GM18858 (cell line): ENCODE data around the gene TMEM187.
A peak's percentile ranks its signal among the peaks of the same experiment; 100 is the strongest.
"Not testable (repeated sequence)": the region's sequence is repeated elsewhere in the genome, so short reads cannot be mapped to it uniquely, and the experiment has no call there.

ENCODE experiments used
- ATAC-seq: cut with Tn5 transposase; IDR thresholded peaks from one replicate; pipeline ENCODE4 v1.9.1; 2021; ENCODE audit not compliant: unreplicated experiment

TMEM187 gene

DNA sequence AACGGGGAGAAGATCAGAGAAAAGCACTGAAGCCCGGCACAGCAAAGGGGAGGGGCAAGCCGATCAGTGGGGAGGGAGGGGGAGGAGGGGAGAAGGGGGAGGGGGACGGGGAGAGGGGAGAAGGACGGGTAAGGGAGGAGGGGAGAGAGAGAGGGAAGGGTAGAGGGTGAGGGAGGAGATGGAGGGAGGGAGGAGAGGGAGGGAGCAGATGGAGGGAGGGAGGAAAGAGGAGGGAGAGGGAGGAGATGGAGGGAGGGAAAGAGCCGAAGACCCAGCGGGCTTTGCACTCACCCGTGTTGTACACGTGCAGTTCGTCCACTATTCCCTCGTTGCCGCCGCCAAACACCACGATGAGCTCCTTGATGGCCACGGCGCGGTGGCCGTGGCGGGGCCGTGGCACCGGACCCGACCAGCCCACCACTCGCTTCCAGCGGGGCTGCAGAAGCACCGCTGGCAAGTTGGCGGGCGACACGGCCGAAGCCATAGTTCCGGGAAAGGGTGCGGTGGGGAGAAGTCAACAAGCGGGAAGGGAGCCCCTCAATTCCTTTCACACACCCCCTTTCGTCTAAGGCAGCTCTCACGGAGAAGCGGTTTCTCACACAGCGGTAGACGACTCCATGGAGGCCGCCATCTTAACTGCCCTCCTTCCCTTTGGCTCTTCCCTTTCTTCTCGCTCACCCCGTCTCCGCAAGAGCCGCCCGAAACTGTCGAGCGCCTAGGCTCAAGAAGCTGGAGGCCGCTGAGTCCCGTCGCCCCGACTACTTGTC is 2.0 kb upstream of the TMEM187 start:
- no peak for ATAC-seq

DNA sequence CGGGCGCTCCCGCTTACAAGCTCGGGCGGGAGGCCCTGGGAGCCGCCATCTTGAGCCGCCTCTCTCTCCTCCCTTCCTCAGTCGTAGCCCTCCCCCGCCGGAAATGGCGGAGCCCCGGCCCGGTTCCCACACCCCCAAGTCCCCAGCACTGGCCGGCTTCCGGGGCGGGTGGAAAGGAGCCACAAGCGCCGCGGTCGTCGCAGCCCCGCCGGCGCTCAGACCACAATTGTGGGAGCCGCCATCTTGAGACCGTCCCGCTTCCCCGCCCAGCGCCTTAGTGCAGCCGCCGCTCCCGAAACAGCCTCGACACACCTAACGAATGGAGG is 1.5 kb upstream of the TMEM187 start:
- peak; percentile 24 for ATAC-seq

DNA sequence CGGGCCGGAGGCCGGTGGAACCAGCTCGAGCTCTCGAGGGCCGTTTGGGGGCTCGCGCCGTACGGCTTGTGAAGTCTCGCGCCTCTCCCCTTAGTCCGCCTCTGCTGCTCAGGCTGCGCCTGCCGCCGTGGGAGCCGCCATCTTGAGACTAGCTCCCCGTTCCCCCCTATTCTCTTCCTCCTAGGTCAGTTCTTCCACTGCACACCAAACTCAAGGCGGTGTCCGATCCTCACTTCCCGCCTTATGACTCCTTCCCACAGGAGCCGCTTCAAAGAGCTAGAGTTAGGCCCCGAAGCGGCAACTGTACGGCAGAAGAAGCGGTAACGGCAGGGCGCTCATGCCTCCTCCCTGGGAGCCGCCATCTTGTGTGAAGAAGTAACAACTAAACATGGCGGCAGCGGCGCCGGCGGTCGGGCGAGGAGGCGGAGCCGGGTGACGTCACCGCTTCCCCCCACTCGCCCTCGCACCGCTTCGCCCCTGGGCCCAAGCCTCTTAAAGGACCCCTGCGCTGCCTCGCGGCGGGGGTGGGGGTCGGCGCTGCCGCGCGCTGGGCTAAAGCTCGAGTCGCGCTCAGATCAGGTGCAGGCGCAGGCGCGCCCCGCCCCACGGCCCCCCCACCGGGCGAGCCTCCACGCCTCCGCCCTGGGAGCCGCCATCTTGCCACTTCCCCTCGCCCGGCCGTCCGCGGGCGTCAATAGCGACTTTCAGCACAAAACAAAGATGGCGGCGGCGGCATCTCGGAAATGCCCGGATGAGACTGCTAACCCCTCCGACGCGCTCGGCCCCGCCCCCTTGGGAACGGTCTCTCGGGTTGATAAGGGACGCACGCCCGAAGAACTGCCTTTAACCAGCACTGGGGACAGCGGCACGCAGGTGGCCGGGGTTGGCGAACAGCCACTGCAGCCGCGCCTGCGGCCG is 845 bp upstream of the TMEM187 start, which contains the start of gene HCFC1:
TSS of gene HCFC1 (minus strand) at position 369 of the 918 bp plus-strand sequence. CDS start 978 bp downstream, outside the sequence.
- peak; percentile 27 for ATAC-seq

DNA sequence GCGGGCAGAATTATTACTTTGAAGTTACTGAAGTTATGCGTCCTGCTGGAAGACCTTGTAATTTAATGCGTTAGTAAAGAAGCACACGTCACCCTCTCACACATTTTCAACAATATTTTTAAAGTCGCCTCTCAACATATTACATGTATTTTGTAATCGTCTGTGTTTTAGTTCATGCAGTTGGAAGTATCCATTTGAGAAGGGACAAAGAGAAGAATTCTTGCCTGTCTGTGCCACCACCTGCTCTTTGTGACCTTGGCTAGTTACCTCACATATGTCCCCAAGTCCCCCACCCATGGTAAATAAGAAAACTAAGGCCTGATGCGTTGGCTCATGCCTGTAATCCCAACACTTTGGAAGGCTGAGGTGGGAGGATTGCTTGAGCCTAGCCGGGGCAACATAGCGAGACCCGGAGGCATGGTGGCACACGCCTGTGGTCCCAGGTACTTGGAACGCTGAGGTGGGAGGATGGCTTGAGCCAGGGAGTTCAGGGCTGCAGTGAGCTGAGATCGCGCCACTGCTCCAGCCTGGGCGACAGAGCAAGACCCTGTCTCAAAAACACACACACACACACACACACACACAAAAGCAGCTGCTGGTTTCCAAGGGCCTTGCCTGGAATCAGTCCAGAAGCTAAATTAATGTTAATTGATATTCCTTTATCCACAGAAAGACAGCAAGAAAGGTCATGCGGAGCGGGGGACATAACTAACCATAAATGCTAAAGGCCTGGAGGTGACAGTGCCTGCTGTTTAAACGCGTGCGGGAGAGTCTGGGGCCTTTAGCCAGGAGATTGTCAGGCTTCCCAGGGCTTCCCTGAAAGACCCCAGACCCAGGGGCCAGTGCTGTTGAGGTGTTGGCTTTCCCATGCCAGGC is 811 bp downstream of the TMEM187 start:
- ATAC-seq = no peak

DNA sequence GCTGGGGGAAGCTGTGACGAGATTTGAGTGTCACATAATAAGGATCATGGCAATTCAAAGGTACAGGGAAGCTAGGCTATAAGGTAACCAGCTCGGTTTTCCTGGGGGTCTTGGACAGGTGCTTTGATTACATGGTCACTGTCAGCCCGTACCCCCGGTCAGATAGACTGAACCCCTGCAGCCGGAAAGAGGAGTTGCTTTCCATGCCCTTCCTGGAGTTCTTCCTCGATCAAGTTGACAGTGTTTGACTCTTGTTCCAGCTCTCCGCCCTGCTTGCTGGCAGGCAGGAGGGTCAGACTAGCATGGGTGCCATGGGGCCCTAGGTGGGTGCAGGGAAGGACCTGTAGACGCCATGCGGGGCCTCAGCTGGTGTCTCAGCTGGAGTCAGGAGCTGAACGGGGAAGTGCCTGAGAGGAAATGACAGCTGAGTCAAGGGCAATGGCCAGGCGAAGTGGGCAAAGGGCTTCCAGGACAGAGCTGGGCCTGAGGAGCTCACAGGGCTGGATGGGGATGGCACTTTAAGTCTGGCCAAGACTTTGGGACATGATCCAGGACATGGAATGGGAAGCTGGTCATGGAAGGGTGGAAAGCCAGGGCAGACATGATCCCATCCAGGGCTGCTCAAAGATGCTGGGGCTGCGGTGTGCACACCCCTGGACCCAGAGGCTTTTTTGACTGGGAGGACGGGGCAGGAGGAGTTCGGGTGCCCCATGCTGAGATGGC is 1.6 kb downstream of the TMEM187 start:
- ATAC-seq = no peak

DNA sequence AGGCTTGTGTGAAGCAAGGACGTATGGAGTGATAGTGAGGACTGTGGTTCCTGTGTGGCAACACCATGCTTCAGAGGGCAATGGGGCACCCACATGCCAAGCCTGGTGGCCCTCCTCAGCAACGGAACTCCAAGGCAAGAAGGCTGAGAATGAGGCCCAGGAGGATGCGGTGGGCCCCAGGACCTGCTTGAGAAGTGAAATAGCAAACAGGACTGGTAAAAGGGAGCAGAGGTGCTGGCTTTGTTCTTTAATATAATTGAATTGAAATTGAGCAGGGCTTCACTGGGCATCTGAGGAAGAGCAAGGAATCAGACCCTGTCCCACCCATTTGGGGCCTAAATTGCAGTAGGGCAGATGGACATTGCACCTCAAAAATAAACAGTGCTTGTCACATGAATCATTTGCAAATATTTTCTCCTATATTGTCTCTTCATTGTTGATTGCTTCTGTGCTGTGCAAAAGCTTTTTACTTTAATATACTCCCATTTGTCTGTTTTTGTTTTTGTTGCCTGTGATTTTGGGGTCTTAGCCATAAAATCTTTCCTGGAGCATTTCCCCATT is 2.3 kb downstream of the TMEM187 start:
- no peak for ATAC-seq

DNA sequence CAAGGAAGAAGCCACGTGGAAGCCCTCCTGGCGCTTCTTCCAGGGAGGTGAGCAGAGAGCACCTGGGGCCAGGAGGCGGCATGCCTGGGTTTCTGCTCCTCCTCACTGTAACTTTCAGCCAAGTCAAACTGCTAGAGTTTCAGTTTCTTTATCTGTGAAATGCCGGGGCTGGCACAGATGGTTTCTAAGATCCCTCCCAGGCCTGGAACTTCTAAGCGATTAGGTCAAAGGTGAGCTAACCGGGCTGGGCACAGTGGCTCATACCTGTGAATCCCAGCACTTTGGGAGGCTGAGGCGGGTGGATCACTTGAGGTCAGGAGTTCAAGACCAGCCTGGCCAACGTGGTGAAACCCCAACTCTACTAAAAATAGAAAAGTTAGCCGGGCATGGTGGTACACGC is 7.8 kb downstream of the TMEM187 start:
- not testable (repeated sequence) for ATAC-seq

DNA sequence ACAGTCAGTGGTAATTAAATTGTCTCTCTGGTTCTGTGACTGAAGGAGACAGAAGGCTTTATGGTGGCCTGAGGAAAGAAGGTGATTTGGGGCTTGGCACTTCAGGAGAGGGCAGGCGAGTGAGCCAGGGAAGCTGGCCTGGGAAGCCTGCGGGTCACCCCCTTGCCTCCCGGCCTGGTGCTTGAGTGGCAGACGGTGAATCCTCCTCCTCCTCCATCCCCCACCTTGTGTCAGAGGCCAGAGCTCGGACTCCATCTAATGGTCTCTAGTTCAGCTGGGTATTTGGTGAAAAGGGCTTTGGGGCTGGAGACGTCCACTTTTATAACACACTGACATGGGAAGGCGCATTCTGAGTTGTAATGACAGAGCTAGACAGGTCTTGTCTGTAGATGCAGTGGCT is 8.7 kb downstream of the TMEM187 start:
- ATAC-seq = no peak

DNA sequence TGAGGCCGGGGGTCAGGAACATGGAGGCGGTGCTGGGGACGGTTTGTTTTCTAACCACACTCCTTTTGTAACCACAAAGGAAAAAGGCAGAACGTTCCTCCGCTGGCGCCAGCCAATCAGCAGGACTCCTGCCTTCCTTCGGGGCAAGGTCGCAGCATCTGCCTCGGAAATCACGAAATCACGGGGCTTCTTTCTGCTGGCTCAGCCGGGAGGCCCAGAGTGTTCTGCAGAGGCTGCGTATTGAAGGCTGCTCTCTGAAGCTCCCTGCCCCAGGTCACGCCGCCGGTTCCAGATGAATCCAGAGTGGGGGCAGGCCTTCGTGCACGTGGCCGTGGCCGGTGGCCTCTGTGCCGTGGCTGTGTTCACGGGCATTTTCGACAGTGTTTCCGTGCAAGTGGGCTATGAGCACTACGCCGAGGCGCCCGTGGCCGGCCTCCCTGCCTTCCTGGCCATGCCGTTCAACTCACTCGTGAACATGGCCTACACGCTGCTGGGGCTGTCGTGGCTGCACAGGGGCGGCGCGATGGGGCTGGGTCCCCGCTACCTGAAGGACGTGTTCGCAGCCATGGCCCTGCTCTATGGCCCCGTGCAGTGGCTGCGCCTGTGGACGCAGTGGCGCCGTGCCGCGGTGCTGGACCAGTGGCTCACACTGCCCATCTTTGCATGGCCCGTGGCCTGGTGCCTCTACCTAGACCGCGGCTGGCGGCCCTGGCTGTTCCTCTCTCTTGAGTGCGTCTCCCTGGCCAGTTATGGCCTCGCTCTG is 9.4 kb downstream of the TMEM187 start:
- no peak for ATAC-seq

DNA sequence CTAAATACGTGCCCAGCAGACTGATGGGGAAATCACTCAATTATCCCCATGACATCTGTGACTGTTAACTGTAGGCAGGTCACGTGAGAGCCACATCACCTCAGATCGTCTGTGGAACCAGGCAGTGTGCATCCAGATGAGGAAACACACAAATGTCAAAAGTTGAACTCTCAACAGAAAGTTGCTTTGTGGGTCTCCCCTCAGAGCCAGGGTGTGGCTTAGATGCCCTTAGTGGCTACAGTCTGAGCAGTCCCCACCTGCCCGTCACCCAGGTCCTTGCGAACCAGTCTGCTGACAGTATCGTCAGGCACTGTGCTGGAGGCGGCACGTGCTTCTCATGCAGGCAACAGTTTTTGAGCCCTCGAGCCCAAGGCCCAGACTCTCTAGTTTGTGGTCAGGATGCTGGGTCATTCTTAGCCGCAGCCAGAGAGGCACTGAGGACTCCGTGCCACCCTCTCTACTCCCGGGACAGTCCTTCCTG is 10.8 kb downstream of the TMEM187 start:
- no peak for ATAC-seq

DNA sequence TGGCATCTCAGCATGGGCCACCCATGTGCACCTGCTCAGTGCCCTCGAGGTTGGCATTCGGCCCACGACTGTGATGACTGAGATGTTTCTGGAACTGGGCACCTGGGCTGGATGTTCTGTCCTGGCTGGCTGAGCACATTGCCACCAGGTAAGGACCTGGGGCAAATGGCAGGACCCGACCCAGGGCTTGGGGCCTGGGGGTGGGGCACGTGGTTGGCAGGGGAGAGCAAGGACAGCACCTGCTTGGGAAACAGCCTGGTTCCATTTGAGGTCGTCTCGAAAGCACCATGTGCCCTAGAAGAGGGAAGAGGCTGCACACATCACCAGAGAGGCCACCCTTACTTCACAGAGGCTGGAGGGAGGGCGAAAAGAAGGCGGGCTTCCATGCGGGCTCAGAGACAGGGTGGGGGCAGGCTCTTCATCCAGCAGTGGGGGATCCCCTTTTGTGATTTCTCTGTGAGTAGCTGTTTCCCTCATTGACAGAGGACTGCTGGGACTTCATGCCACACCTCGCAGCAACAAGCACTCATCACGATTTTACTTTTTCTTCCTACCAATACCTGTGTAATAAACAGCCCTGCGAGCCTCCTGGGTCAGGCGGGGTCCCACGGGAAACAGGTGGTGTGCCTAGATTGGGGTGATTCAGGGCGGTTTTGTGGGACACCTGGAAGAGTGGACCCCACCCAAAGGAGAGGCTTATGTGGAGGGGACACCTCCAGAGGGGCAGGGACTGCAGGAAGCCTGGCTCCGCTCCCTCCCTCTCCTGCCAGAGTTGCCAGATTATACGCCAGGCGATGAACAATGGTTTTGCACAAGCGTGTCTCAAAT is 12.0 kb downstream of the TMEM187 start:
- no peak for ATAC-seq

DNA sequence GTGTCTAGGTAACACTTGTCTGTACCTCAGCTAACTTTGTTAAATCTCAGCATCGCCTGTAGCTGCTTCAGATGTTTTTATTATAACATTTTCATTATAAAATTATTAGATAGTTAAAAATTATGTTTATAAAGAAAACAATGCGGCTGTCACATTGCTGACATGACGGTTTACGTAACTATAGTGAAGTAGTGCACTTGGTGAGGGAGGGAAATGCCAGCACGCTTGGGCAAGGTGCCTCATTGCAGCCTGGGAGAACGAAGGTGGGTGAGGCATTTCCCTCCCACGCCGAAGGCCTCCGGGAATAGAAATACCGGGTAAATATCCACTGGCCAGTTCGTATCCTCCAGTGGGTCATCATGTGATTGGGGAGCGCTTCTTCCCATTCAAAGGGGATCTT is 15.9 kb downstream of the TMEM187 start:
- no peak for ATAC-seq

DNA sequence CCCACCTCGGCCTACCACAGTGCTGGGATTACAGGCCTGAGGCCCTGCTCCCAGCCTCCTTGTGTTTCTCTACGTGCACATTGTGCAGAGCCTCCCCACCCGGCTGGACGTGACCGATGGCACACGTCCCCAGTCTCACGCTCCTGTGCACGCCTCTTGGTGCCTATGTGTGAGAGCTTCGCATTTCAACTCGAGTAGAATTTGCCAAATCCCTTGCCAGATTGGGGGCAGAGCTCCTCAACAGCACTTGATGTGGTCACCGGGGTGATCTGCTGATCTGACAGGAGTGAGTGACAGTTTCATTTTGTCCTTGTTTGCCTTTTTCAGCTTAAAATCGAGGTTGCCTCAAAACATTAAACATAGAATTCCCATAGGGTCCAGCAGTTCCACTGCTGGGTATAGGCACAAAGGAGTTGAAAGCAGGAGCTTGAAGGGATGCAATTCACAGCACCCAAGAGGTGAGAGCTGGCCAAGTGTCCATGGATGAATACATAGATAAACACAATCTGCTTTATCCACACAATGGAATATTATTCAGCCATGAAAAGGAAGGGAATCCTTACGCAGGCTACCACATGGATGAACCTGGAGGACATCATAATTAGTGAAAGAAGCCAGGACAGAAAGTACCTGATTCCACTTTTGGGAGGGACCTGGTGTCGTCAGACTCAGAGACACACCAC is 17.6 kb downstream of the TMEM187 start:
- ATAC-seq = no peak

DNA sequence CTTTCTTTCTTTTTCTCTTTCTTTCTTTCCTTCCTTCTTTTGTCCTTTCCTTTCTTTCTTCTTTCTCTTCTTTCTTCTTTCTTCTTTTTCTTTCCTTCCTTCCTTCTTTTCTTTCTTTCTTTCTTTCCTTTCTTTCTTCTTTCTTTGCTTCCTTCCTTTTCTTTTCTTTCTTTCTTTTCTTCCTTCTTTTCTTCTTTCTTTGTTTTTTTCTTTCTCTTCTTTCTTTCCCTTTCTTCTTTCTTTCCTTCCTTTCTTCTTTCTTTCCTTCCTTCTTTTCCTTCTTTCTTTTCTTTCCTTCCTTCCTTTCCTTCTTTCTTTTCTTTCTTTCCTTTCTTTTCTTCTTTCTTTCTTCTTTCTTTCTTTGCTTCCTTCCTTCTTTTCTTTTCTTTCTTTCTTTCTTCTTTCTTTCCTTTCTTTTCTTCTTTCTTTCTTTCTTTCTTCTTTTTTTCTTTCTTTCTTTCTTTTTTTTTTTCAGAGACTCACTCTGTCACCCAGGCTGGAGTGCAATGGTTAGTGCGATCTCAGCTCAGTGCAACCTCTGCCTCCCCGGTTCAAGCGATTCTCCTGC is 18.5 kb downstream of the TMEM187 start:
- no peak for ATAC-seq

DNA sequence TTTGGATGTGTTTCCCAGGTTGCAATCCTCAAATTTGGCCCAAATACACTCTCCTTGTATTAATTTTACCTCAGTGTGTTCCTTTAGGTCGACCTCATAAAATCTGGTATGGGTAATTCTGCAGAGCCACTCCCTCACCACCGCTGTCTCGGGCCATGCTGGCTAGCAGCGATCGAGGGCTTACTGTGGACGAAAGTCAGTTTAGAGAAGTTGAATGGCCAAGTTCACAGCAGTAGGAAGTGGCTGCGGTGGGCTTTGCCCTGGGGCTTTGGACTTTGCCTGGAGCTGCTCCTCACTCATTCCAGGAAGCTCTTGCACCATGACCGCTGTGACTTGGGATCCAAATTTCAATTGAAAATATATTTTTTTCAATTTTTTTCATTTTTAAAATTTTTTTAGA is 19.6 kb downstream of the TMEM187 start:
- ATAC-seq = no peak

DNA sequence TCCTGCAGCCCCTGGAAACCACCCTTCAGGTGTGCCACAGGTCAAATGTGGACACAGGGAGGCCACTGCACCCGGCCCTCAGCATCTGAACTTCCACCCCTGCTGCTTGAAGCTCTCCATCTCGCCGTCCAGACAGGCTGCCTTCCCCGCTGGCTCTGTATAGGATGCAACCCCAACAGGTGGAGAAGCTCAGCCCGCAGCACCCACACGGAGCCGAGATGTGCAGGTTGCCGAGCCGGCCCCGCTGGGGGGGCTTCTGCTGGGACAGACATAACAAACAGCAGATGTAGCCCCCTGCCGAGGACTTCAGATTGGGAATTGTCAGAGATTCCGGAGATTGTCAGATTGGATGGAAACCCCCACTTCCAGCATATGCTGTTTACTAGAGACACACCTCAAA is 20.5 kb downstream of the TMEM187 start:
- no peak for ATAC-seq

DNA sequence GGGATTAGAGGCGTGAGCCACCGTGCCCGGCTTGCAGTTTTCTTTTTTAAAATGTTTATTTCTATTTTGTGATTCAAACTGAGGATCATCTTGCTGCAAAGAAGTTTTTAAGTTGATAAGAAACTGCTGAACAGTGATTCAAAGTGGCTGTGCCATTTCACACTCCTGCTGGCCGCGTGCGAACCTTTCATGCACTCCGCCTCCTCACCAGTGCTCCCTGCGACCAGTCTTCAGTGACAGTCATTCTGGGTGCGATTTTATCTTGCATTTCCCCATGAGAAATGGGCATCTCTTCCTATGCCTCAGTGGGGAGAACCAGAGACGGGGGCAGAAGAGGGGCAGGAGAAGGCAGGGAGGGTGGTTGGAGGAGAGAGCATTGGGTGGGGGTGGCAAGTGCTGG is 21.4 kb downstream of the TMEM187 start:
- ATAC-seq = no peak

DNA sequence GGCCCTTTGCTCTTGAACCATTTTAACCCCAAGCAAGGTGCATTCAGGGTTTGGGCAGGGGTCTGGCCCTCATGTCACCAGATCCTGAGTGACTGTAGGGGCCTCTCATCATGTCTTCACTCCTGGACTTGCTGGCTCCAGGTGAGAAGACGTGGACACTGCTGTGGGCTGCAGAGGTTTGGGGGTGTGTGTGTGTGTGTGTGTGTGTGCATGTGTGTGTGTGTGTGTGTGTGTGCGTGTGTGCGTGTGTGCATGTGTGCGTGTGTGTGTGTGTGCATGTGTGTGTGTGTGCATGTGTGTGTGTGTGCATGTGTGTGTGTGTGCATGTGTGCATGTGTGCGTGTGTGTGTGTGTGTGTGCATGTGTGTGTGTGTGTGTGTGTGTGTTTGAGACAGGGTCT is 21.8 kb downstream of the TMEM187 start:
- not testable (repeated sequence) for ATAC-seq
